GM23338 (cell line): ENCODE measurements around the gene MED13L. TPM values are rescaled to one million over a fixed set of nuclear protein-coding genes. Genes with fewer than 3 reads are reported as not detected.

ENCODE experiments used
- ATAC-seq: fragments of 200-7000 bp; cut with Tn5 transposase; 3 replicates; pipeline ENCODE4 v1.9.1; 2020
- DNase-seq: peaks from one replicate; pipeline ENCODE4 v3.0.0-alpha.2; 2015; ENCODE audit warnings: low spot score
- H2AFZ ChIP-seq: fragments of 200-600 bp; sonication (generic); 2 replicates; pipeline ENCODE4 v1.8.0; 2016; ENCODE audit warnings: antibody characterized with exemption, mild to moderate bottlenecking, moderate library complexity
- H3F3A ChIP-seq: fragments of 200-600 bp; sonication (generic); replicated peaks from 2 replicates; pipeline ENCODE4 v1.8.0; 2017; ENCODE audit warnings: antibody characterized with exemption, mixed run types, low read depth
- H3K27ac ChIP-seq: fragments of 200-600 bp; sonication (generic); 2 replicates; pipeline ENCODE4 v1.6.1; 2016; ENCODE audit warnings: low read depth
- H3K27me3 ChIP-seq: fragments of 200-600 bp; sonication (generic); 2 replicates; pipeline ENCODE4 v1.8.0; 2016; ENCODE audit warnings: mild to moderate bottlenecking, mixed run types, moderate library complexity; ENCODE audit not compliant: insufficient read depth
- H3K36me3 ChIP-seq: fragments of 200-600 bp; sonication (generic); 2 replicates; pipeline ENCODE4 v1.8.0; 2016; ENCODE audit warnings: mild to moderate bottlenecking; ENCODE audit not compliant: insufficient read depth
- H3K4me1 ChIP-seq: fragments of 200-600 bp; sonication (generic); 2 replicates; pipeline ENCODE4 v1.8.0; 2016; ENCODE audit warnings: mild to moderate bottlenecking, moderate library complexity; ENCODE audit not compliant: insufficient read depth
- H3K4me2 ChIP-seq: fragments of 200-600 bp; sonication (generic); 2 replicates; pipeline ENCODE4 v1.7.1; 2017; ENCODE audit warnings: mixed run types
- H3K4me3 ChIP-seq: fragments of 200-600 bp; sonication (generic); 2 replicates; pipeline ENCODE4 v1.6.1; 2016; ENCODE audit warnings: mixed run types
- H3K79me2 ChIP-seq: fragments of 200-600 bp; sonication (generic); replicated peaks from 2 replicates; pipeline ENCODE4 v1.8.0; 2017; ENCODE audit warnings: mild to moderate bottlenecking; ENCODE audit not compliant: insufficient read depth
- H3K9me2 ChIP-seq: fragments of 200-600 bp; sonication (generic); 2 replicates; pipeline ENCODE4 v1.8.0; 2017; ENCODE audit not compliant: insufficient read depth
- H4K20me1 ChIP-seq: fragments of 200-600 bp; sonication (generic); replicated peaks from 2 replicates; pipeline ENCODE4 v1.8.0; 2017; ENCODE audit warnings: mild to moderate bottlenecking; ENCODE audit not compliant: insufficient read depth
- H3K27ac Mint-ChIP-seq: 2 replicates; pipeline ENCODE4 v1.8.0; 2020; ENCODE audit warnings: inconsistent platforms, mild to moderate bottlenecking, moderate library complexity, mixed read lengths
- H3K27me3 Mint-ChIP-seq: 3 replicates; pipeline ENCODE4 v1.8.0; 2022; ENCODE audit warnings: low read depth, mild to moderate bottlenecking, moderate library complexity, mixed read lengths, inconsistent platforms; ENCODE audit not compliant: insufficient read depth, poor library complexity
- H3K36me3 Mint-ChIP-seq: 3 replicates; pipeline ENCODE4 v1.8.0; 2021; ENCODE audit warnings: low read depth, mild to moderate bottlenecking, inconsistent platforms, moderate library complexity, mixed read lengths
- H3K4me1 Mint-ChIP-seq: 3 replicates; pipeline ENCODE4 v1.8.0; 2020; ENCODE audit warnings: mild to moderate bottlenecking, inconsistent platforms, mixed read lengths
- H3K4me3 Mint-ChIP-seq: 3 replicates; pipeline ENCODE4 v1.8.0; 2021; ENCODE audit warnings: moderate library complexity, mild to moderate bottlenecking, inconsistent platforms, mixed read lengths
- H3K9me3 Mint-ChIP-seq: 3 replicates; pipeline ENCODE4 v1.8.0; 2020; ENCODE audit warnings: moderate library complexity, mild to moderate bottlenecking, inconsistent platforms, mixed read lengths
- CREB1 ChIP-seq: fragments of 250-450 bp; sonication (Bioruptor Pico); IDR thresholded peaks from 2 replicates; pipeline ENCODE4 v1.5.0; 2020; ENCODE audit warnings: low read depth, mild to moderate bottlenecking, moderate library complexity
- CTCF ChIP-seq, 2 experiments: fragments of 200-600 bp in 1 of 2; sonication (generic) in 1 of 2; conservative IDR thresholded peaks; 2 replicates each; pipeline versions ENCODE4 v1.5.1 to v1.6.1; 2016 to 2017; ENCODE audit warnings: antibody characterized with exemption in 2 of 2, low read depth in 2 of 2, mild to moderate bottlenecking in 2 of 2, moderate library complexity in 1 of 2
- ETS1 ChIP-seq: IDR thresholded peaks from 2 replicates; pipeline ENCODE4 v1.6.1; 2016; ENCODE audit warnings: antibody characterized with exemption
- EZH2 ChIP-seq: fragments of 200-600 bp; sonication (generic); IDR thresholded peaks from one replicate; pipeline ENCODE4 v1.8.0; 2017; ENCODE audit warnings: antibody characterized with exemption, mild to moderate bottlenecking, low read depth; ENCODE audit not compliant: unreplicated experiment
- EZH2phosphoT487 ChIP-seq: fragments of 200-600 bp; sonication (generic); IDR thresholded peaks from one replicate; pipeline ENCODE4 v1.8.1; 2018; ENCODE audit warnings: antibody characterized with exemption; ENCODE audit not compliant: unreplicated experiment
- JUNB ChIP-seq: IDR thresholded peaks from one replicate; pipeline ENCODE4 v1.6.1; 2016; ENCODE audit warnings: antibody characterized with exemption; ENCODE audit not compliant: unreplicated experiment
- NANOG ChIP-seq: IDR thresholded peaks from 2 replicates; pipeline ENCODE4 v1.6.1; 2016; ENCODE audit warnings: antibody characterized with exemption, borderline replicate concordance
- POLR2AphosphoS5 ChIP-seq: IDR thresholded peaks from 2 replicates; pipeline ENCODE4 v1.6.1; 2016; ENCODE audit warnings: antibody characterized with exemption, low read depth
- REST ChIP-seq: IDR thresholded peaks from one replicate; pipeline ENCODE4 v1.6.1; 2018; ENCODE audit warnings: antibody characterized with exemption; ENCODE audit not compliant: unreplicated experiment
- STAT1 ChIP-seq: IDR thresholded peaks from one replicate; pipeline ENCODE4 v1.6.1; 2016; ENCODE audit warnings: antibody characterized with exemption; ENCODE audit not compliant: unreplicated experiment
- ZNF114 ChIP-seq: fragments of 250-450 bp; sonication (Bioruptor Pico); IDR thresholded peaks from 2 replicates; pipeline ENCODE4 v1.5.0; 2020; ENCODE audit warnings: mild to moderate bottlenecking, moderate library complexity
- ZNF331 ChIP-seq: fragments of 250-450 bp; sonication (Bioruptor Pico); IDR thresholded peaks from 2 replicates; pipeline ENCODE4 v1.5.0; 2020; ENCODE audit warnings: low read depth, mild to moderate bottlenecking, moderate library complexity
- ZNF462 ChIP-seq: fragments of 250-450 bp; sonication (Bioruptor Pico); IDR thresholded peaks from 2 replicates; pipeline ENCODE4 v1.5.0; 2020; ENCODE audit warnings: mild to moderate bottlenecking, moderate library complexity
- polyA plus RNA-seq: library from polyadenylated mRNA; unstranded; fragments of >200 nt; fragmentation: Nextera tagmentation; extraction: Ambion mirVana; gene quantifications from 2 replicates; pipeline ENCODE4 v1.2.1, GENCODE V29; 2016
- total RNA-seq: library from RNA; depleted of rRNA; stranded (reverse); fragments of >200 nt; shearing (Covaris generic); gene quantifications from 2 replicates; pipeline ENCODE4 v1.2.3, GENCODE V29; 2014

MED13L gene
- total and polyA plus RNA-seq, 2 experiments from 2014 or later = 20.9 to 73.6 TPM

GRCh38 chr12:116166306-116166705 lies 111.2 kb downstream of the MED13L start:
- Histone ChIP-seq H3K4me3 (no peak overlapping the region), H3K4me2 (no peak overlapping the region), H3K4me1 (peaks cover 24% of the 10 kb centered on the region), H3K27ac (no peak overlapping the region), H3K27me3 (no peaks in the 10 kb centered on the region), H2AFZ (no peak overlapping the region), H3K36me3 (no peaks in the 10 kb centered on the region), H4K20me1 (0 out of 2 replicates have a peak, but pooled peaks cover 2% of the 10 kb centered on the region), H3K79me2 (peaks cover 99% of the 10 kb centered on the region), H3F3A (no peaks in the 10 kb centered on the region), H3K9me2 (no peaks in the 10 kb centered on the region)
- Mint-ChIP-seq H3K4me1 (peaks cover 22% of the 10 kb centered on the region), H3K36me3 (no peaks in the 10 kb centered on the region), H3K4me3 (no peak overlapping the region), H3K9me3 (no peaks in the 10 kb centered on the region; the same call in 2 of the 3 replicates), H3K27ac (no peak overlapping the region), H3K27me3 (no peaks in the 10 kb centered on the region)
- no peak for TF ChIP-seq JUNB
- TF ChIP-seq EZH2phosphoT487 = no peak
- TF ChIP-seq REST = no peak
- no peak for TF ChIP-seq ZNF331
- no peak for TF ChIP-seq EZH2
- no peak for TF ChIP-seq POLR2AphosphoS5
- no peak for TF ChIP-seq NANOG
- TF ChIP-seq ETS1 = no peak
- TF ChIP-seq ZNF114 (CRISPR knock-in tag) = no peak
- TF ChIP-seq STAT1 = no peak
- no peak for TF ChIP-seq CTCF (conservative IDR thresholded peaks at IDR 0.05; ENCODE audit: low read depth in 2 of 2)
- TF ChIP-seq CREB1 = no peak
- TF ChIP-seq ZNF462 (CRISPR knock-in tag) = no peak
- ATAC-seq = no peak
- no peak for DNase-seq
